Measurements from ENCODE around the gene ABLIM3. TPM values are rescaled to one million over a fixed set of nuclear protein-coding genes. Genes with fewer than 3 reads are reported as not detected.
"Not testable (repeated sequence)": the region's sequence is repeated elsewhere in the genome, so short reads cannot be mapped to it uniquely, and the experiment has no call there.

The ABLIM3 gene
- total RNA-seq, 1 donor from 2014 or later, result 3.7 TPM

GRCh38 chr5:149177339-149177843 lies 36.1 kb downstream of the ABLIM3 start:
- no peak for DNase-seq (ENCODE audit: low read depth)
- FAIRE-seq, result no peak

GRCh38 chr5:149177911-149178565 lies 36.7 kb downstream of the ABLIM3 start:
- no peaks in the 10 kb centered on the region for H3K36me3 ChIP-seq (ENCODE audit: control insufficient read depth, insufficient read depth, low read length)
- H3K27me3 ChIP-seq (ENCODE audit: control insufficient read depth, insufficient read depth, low read length), result no peaks in the 10 kb centered on the region
- TF ChIP-seq CTCF (IDR thresholded peaks at IDR 0.05; ENCODE audit: insufficient read depth, low read length, severe bottlenecking), result no peak
- FAIRE-seq (no peak), DNase-seq (ENCODE audit: low read depth) (no peak)
- no peak overlapping the region for H3K4me3 ChIP-seq (ENCODE audit: low read depth, low read length)

More at GRCh38 chr5:149177339-149177843, 36.1 kb downstream of the ABLIM3 start:
- no peak overlapping the region for H3K4me3 ChIP-seq (ENCODE audit: low read depth, low read length)
- TF ChIP-seq CTCF (IDR thresholded peaks at IDR 0.05; ENCODE audit: insufficient read depth, low read length, severe bottlenecking), result no peak
- H3K36me3 ChIP-seq (ENCODE audit: control insufficient read depth, insufficient read depth, low read length), result no peaks in the 10 kb centered on the region
- H3K27me3 ChIP-seq (ENCODE audit: control insufficient read depth, insufficient read depth, low read length), result no peaks in the 10 kb centered on the region

GRCh38 chr5:149181732-149182131 lies 40.4 kb downstream of the ABLIM3 start:
- FAIRE-seq (no peak), DNase-seq (ENCODE audit: low read depth) (no peak)
- no peak for TF ChIP-seq CTCF (IDR thresholded peaks at IDR 0.05; ENCODE audit: insufficient read depth, low read length, severe bottlenecking)
- H3K36me3 ChIP-seq (ENCODE audit: control insufficient read depth, insufficient read depth, low read length), result no peaks in the 10 kb centered on the region
- no peaks in the 10 kb centered on the region for H3K27me3 ChIP-seq (ENCODE audit: control insufficient read depth, insufficient read depth, low read length)
- H3K4me3 ChIP-seq (ENCODE audit: low read depth, low read length), result no peak overlapping the region

- DNase-seq (ENCODE audit: low read depth), result no peak
- no peak for FAIRE-seq
- H3K36me3 ChIP-seq (ENCODE audit: control insufficient read depth, insufficient read depth, low read length), result no peaks in the 10 kb centered on the region
- TF ChIP-seq CTCF (IDR thresholded peaks at IDR 0.05; ENCODE audit: insufficient read depth, low read length, severe bottlenecking), result no peak
- H3K4me3 ChIP-seq (ENCODE audit: low read depth, low read length), result no peak overlapping the region
- H3K27me3 ChIP-seq (ENCODE audit: control insufficient read depth, insufficient read depth, low read length), result no peaks in the 10 kb centered on the region
Measured at GRCh38 chr5:149182241-149182640, 40.9 kb downstream of the ABLIM3 start.

GRCh38 chr5:149185067-149185466 lies 43.8 kb downstream of the ABLIM3 start:
- no peaks in the 10 kb centered on the region for H3K27me3 ChIP-seq (ENCODE audit: control insufficient read depth, insufficient read depth, low read length)
- DNase-seq (ENCODE audit: low read depth) (no peak), FAIRE-seq (no peak)
- no peak for TF ChIP-seq CTCF (IDR thresholded peaks at IDR 0.05; ENCODE audit: insufficient read depth, low read length, severe bottlenecking)
- no peaks in the 10 kb centered on the region for H3K36me3 ChIP-seq (ENCODE audit: control insufficient read depth, insufficient read depth, low read length)
- no peak overlapping the region for H3K4me3 ChIP-seq (ENCODE audit: low read depth, low read length)

- H3K36me3 ChIP-seq (ENCODE audit: control insufficient read depth, insufficient read depth, low read length), result no peaks in the 10 kb centered on the region
- DNase-seq (ENCODE audit: low read depth) (no peak), FAIRE-seq (no peak)
- TF ChIP-seq CTCF (IDR thresholded peaks at IDR 0.05; ENCODE audit: insufficient read depth, low read length, severe bottlenecking), result no peak
- H3K27me3 ChIP-seq (ENCODE audit: control insufficient read depth, insufficient read depth, low read length), result no peaks in the 10 kb centered on the region
- H3K4me3 ChIP-seq (ENCODE audit: low read depth, low read length), result no peak overlapping the region
Measured at GRCh38 chr5:149186506-149186905, 45.2 kb downstream of the ABLIM3 start.

GRCh38 chr5:149187617-149188016 lies 46.3 kb downstream of the ABLIM3 start:
- not testable (repeated sequence) for H3K27me3 ChIP-seq (ENCODE audit: control insufficient read depth, insufficient read depth, low read length); H3K36me3 ChIP-seq (ENCODE audit: control insufficient read depth, insufficient read depth, low read length); H3K4me3 ChIP-seq (ENCODE audit: low read depth, low read length); FAIRE-seq
- peak; percentile 96 for DNase-seq (ENCODE audit: low read depth)
